ENCODE results near the gene ZBTB46. TPM values are rescaled to one million over a fixed set of nuclear protein-coding genes. Genes with fewer than 3 reads are reported as not detected.
A peak's percentile ranks its signal among the peaks of the same experiment; 100 is the strongest.

The ZBTB46 gene
- total RNA-seq, 2 experiments from 2014 or later: 0.67 to 1.3 TPM

GRCh38 chr20:63782051-63782471 is 49.0 kb downstream of the ZBTB46 start:
- TF ChIP-seq, protein P1, sequence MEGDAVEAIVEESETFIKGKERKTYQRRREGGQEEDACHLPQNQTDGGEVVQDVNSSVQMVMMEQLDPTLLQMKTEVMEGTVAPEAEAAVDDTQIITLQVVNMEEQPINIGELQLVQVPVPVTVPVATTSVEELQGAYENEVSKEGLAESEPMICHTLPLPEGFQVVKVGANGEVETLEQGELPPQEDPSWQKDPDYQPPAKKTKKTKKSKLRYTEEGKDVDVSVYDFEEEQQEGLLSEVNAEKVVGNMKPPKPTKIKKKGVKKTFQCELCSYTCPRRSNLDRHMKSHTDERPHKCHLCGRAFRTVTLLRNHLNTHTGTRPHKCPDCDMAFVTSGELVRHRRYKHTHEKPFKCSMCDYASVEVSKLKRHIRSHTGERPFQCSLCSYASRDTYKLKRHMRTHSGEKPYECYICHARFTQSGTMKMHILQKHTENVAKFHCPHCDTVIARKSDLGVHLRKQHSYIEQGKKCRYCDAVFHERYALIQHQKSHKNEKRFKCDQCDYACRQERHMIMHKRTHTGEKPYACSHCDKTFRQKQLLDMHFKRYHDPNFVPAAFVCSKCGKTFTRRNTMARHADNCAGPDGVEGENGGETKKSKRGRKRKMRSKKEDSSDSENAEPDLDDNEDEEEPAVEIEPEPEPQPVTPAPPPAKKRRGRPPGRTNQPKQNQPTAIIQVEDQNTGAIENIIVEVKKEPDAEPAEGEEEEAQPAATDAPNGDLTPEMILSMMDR (conservative IDR thresholded peaks at IDR 0.05; ENCODE audit: low read length): 0 out of 2 replicates have a peak, but pooled peaks have one; percentile 10
- TF ChIP-seq EZH2phosphoT487 (IDR thresholded peaks at IDR 0.05; ENCODE audit: borderline replicate concordance, low read depth, low read length): no peak
- Histone ChIP-seq H3K4me3 (ENCODE audit: low read depth, low read length, poor library complexity, severe bottlenecking) (no peak overlapping the region), H3K4me1 (ENCODE audit: insufficient read depth, low read length, poor library complexity, severe bottlenecking) (peaks cover 21% of the 10 kb centered on the region), H2AFZ (ENCODE audit: low read length) (no peak overlapping the region), H3K4me2 (ENCODE audit: low read length) (peak overlapping the region; percentile 12; the same call in 1 of the 2 replicates), H3K27ac (ENCODE audit: low read depth, low read length, poor library complexity, severe bottlenecking) (no peak overlapping the region), H3K9me2 (ENCODE audit: insufficient read depth, low read length) (no peaks in the 10 kb centered on the region), H4K20me1 (ENCODE audit: insufficient read depth, low read length) (no peaks in the 10 kb centered on the region), H3K79me2 (ENCODE audit: insufficient read depth, low read depth, low read length) (no peaks in the 10 kb centered on the region), H3K9me3 (ENCODE audit: low read length) (no peaks in the 10 kb centered on the region), H3K36me3 (ENCODE audit: insufficient read depth, low read length) (no peaks in the 10 kb centered on the region)
- no TSS peak for BruUV-seq (replicated peaks)
- intact Hi-C loops (cut with micrococcal nuclease; ENCODE audit: unreplicated experiment): no loop called here
- ChIA-PET POLR2A (interaction anchor here (0.6 kb wide), 1 partner anchor 82 kb away, joined by 4 read pairs; no protein-coding TSS in a partner anchor), CTCF (ENCODE audit: unreplicated experiment) (no interaction called here)
- peak; percentile 26 for DNase-seq (ENCODE audit: low spot score)

GRCh38 chr20:63781181-63781580 is 49.9 kb downstream of the ZBTB46 start:
- Histone ChIP-seq H3K9me2 (ENCODE audit: insufficient read depth, low read length) (no peaks in the 10 kb centered on the region), H2AFZ (ENCODE audit: low read length) (no peak overlapping the region), H3K4me1 (ENCODE audit: insufficient read depth, low read length, poor library complexity, severe bottlenecking) (peaks cover 14% of the 10 kb centered on the region), H3K4me2 (ENCODE audit: low read length) (no peak overlapping the region), H3K27ac (ENCODE audit: low read depth, low read length, poor library complexity, severe bottlenecking) (no peak overlapping the region), H3K79me2 (ENCODE audit: insufficient read depth, low read depth, low read length) (no peaks in the 10 kb centered on the region), H4K20me1 (ENCODE audit: insufficient read depth, low read length) (no peaks in the 10 kb centered on the region), H3K36me3 (ENCODE audit: insufficient read depth, low read length) (no peaks in the 10 kb centered on the region), H3K9me3 (ENCODE audit: low read length) (no peaks in the 10 kb centered on the region), H3K4me3 (ENCODE audit: low read depth, low read length, poor library complexity, severe bottlenecking) (no peak overlapping the region)
- intact Hi-C loops (cut with micrococcal nuclease; ENCODE audit: unreplicated experiment): no loop called here
- no peak for DNase-seq (ENCODE audit: low spot score)
- no peak for TF ChIP-seq EZH2phosphoT487 (IDR thresholded peaks at IDR 0.05; ENCODE audit: borderline replicate concordance, low read depth, low read length)
- TF ChIP-seq, protein P1 (conservative IDR thresholded peaks at IDR 0.05; ENCODE audit: low read length): no peak
- BruUV-seq (replicated peaks): no TSS peak
- ChIA-PET POLR2A (interaction anchor here (0.6 kb wide), 1 partner anchor 83 kb away, joined by 4 read pairs; no protein-coding TSS in a partner anchor), CTCF (ENCODE audit: unreplicated experiment) (interaction anchor here (0.5 kb wide), 1 partner anchor 15 kb away, joined by 3 read pairs; no protein-coding TSS in a partner anchor)

DNA sequence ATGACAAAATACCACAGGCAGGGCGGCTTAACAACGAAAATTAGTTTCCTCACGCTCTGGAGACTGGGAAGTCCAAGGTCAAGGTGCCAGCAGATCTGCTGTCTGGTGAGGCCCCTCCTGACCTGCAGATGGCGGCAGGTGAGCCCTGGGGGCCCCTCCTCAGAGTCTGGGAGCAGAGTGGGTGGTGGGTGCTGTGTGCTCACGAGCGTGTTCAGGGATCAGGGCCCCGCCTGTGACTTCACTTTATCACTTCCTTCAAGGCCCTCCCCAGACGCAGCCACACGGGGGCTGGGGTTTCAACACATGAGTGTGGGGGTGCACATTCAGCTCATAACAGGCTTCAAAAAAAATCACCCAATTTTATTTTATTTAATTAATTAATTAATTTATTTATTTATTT is 52.2 kb downstream of the ZBTB46 start:
- Histone ChIP-seq H3K4me2 (ENCODE audit: low read length) (no peak overlapping the region), H3K9me3 (ENCODE audit: low read length) (no peaks in the 10 kb centered on the region), H4K20me1 (ENCODE audit: insufficient read depth, low read length) (no peaks in the 10 kb centered on the region), H2AFZ (ENCODE audit: low read length) (no peak overlapping the region), H3K79me2 (ENCODE audit: insufficient read depth, low read depth, low read length) (no peaks in the 10 kb centered on the region), H3K36me3 (ENCODE audit: insufficient read depth, low read length) (no peaks in the 10 kb centered on the region), H3K4me3 (ENCODE audit: low read depth, low read length, poor library complexity, severe bottlenecking) (no peak overlapping the region), H3K4me1 (ENCODE audit: insufficient read depth, low read length, poor library complexity, severe bottlenecking) (peaks cover 7% of the 10 kb centered on the region), H3K27ac (ENCODE audit: low read depth, low read length, poor library complexity, severe bottlenecking) (no peak overlapping the region), H3K9me2 (ENCODE audit: insufficient read depth, low read length) (no peaks in the 10 kb centered on the region)
- DNase-seq (ENCODE audit: low spot score): no peak
- POLR2A ChIA-PET: interaction anchor here (0.7 kb wide), 1 partner anchor 45 kb away, joined by 3 read pairs; no protein-coding TSS in a partner anchor
- intact Hi-C loops (cut with micrococcal nuclease; ENCODE audit: unreplicated experiment): no loop called here
- CTCF ChIA-PET (ENCODE audit: unreplicated experiment): interaction anchor here (0.5 kb wide), 1 partner anchor 365 kb away, joined by 3 read pairs; no protein-coding TSS in a partner anchor
- TF ChIP-seq EZH2phosphoT487 (IDR thresholded peaks at IDR 0.05; ENCODE audit: borderline replicate concordance, low read depth, low read length): no peak
- TF ChIP-seq, protein P1 (conservative IDR thresholded peaks at IDR 0.05; ENCODE audit: low read length): peak; percentile 34; the same call in 1 of the 2 replicates
- BruUV-seq (replicated peaks): no TSS peak

Data from OCI-LY7 (cell line).